ENCODE results near the gene HTR6.
"Not testable (repeated sequence)": the region's sequence is repeated elsewhere in the genome, so short reads cannot be mapped to it uniquely, and the experiment has no call there.

HTR6 gene

GRCh38 chr1:19637606-19638005, 27.1 kb upstream of the HTR6 start:
- DNase-seq (ENCODE audit: low read depth in 1 of 2, low spot score in 1 of 2): no peak

- DNase-seq (ENCODE audit: low read depth in 1 of 2, low spot score in 1 of 2): not testable (repeated sequence)
Measured at GRCh38 chr1:19639228-19639627, 25.4 kb upstream of the HTR6 start.

- no peak for DNase-seq (ENCODE audit: low read depth in 1 of 2, low spot score in 1 of 2)
Measured at GRCh38 chr1:19639999-19640362, 24.7 kb upstream of the HTR6 start.

GRCh38 chr1:19640363-19641316, 24.0 kb upstream of the HTR6 start:
- no peak for DNase-seq (ENCODE audit: low read depth in 1 of 2, low spot score in 1 of 2)

GRCh38 chr1:19643121-19643520, 21.6 kb upstream of the HTR6 start:
- no peak for DNase-seq (ENCODE audit: low read depth in 1 of 2, low spot score in 1 of 2)

- DNase-seq (ENCODE audit: low read depth in 1 of 2, low spot score in 1 of 2): peak; percentile 57 to 62
Measured at GRCh38 chr1:19643602-19644394, 20.9 kb upstream of the HTR6 start, which contains the start of gene NBL1. Gene NBL1, plus strand, starts transcription at chr1:19644311. Its CDS starts 10,720 bp downstream, at chr1:19655031.

GRCh38 chr1:19644395-19644680, 20.3 kb upstream of the HTR6 start:
- DNase-seq (ENCODE audit: low read depth in 1 of 2, low spot score in 1 of 2): no peak

GRCh38 chr1:19644681-19645410, 19.8 kb upstream of the HTR6 start:
- DNase-seq (ENCODE audit: low read depth in 1 of 2, low spot score in 1 of 2): peak in 1 of 2 donors; percentile 26

- no peak for DNase-seq (ENCODE audit: low read depth in 1 of 2, low spot score in 1 of 2)
Measured at GRCh38 chr1:19645411-19646251, 19.0 kb upstream of the HTR6 start.

GRCh38 chr1:19646377-19647319, 18.0 kb upstream of the HTR6 start:
- no peak for DNase-seq (ENCODE audit: low read depth in 1 of 2, low spot score in 1 of 2)

GRCh38 chr1:19647643-19648042, 17.0 kb upstream of the HTR6 start:
- no peak for DNase-seq (ENCODE audit: low read depth in 1 of 2, low spot score in 1 of 2)

- no peak for DNase-seq (ENCODE audit: low read depth in 1 of 2, low spot score in 1 of 2)
Measured at GRCh38 chr1:19648239-19648638, 16.4 kb upstream of the HTR6 start.

- no peak for DNase-seq (ENCODE audit: low read depth in 1 of 2, low spot score in 1 of 2)
Measured at GRCh38 chr1:19648689-19649088, 16.0 kb upstream of the HTR6 start.

- no peak for DNase-seq (ENCODE audit: low read depth in 1 of 2, low spot score in 1 of 2)
Measured at GRCh38 chr1:19650416-19651140, 14.1 kb upstream of the HTR6 start.

GRCh38 chr1:19651141-19651737, 13.4 kb upstream of the HTR6 start:
- DNase-seq (ENCODE audit: low read depth in 1 of 2, low spot score in 1 of 2): no peak

GRCh38 chr1:19654386-19654785, 10.3 kb upstream of the HTR6 start:
- DNase-seq (ENCODE audit: low read depth in 1 of 2, low spot score in 1 of 2): no peak

- no peak for DNase-seq (ENCODE audit: low read depth in 1 of 2, low spot score in 1 of 2)
Measured at GRCh38 chr1:19654886-19655717, 9.6 kb upstream of the HTR6 start.

- DNase-seq (ENCODE audit: low read depth in 1 of 2, low spot score in 1 of 2): no peak
Measured at GRCh38 chr1:19655718-19656080, 9.0 kb upstream of the HTR6 start.

All from stimulated activated CD4-positive, alpha-beta T cell treated with anti-CD3 and anti-CD28 coated beads, Interleukin-15, amount 100 ng/mL, for 1 hour (primary cell).